GM19455 (cell line): Measurements from ENCODE around the gene ADORA3.
"Not testable (repeated sequence)": the region's sequence is repeated elsewhere in the genome, so short reads cannot be mapped to it uniquely, and the experiment has no call there.

Experiments
- ATAC-seq: cut with Tn5 transposase; IDR thresholded peaks from one replicate; pipeline ENCODE4 v1.9.1; 2021; ENCODE audit not compliant: unreplicated experiment

Gene ADORA3

DNA sequence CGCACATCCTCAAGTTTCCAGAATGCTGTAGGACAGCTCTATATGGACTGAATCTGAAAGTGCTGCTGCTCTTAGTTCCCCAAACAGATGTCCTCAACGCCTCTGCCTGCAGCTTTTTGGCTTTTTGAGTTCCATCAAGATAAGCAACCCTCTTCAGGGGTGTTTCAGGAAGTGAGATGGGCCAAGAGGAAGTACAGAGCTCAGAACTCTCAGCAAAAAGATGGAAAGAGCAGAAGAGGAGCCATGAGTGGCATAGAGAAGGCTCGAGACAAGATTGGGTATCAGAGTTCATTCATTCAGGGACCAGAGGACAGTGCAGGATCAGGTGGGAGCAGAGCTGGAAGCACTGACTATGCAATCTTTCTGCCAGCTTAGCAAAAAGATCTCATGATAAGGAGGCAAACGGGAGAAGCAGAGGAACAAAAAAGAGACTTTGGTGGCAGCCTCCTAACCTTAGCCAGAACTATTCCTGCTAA lies at the start of gene ADORA3, which contains the start of gene TMIGD3:
Gene ADORA3, minus strand, starts transcription at position 49 of the 476 bp plus-strand sequence. CDS start 279 bp downstream, outside the sequence.
Gene TMIGD3, minus strand, starts transcription at position 49 of the 476 bp plus-strand sequence. CDS start 279 bp downstream, outside the sequence.
- ATAC-seq: no peak

DNA sequence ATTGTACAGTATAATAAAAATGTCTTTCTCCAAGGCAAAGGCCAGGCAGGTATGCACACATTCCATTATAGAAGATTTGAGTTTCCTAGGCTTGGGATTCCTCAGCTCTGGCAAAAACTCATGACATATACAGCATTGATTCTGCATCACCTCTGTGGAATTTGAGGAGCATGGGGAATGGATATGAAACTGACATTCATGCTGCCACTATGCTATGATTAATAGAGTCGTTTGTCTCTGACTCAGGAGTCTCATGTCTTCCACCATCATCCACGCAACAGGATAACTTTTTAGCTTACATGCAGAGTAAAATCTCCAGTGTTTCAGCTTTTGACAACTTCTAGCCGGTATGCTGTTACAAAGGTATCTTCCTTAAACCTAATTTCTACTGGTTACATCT lies 49.8 kb upstream of the ADORA3 start:
- no peak for ATAC-seq

- no peak for ATAC-seq
These were observed 49.2 kb upstream of the ADORA3 start for GRCh38 chr1:111552587-111552986.

DNA sequence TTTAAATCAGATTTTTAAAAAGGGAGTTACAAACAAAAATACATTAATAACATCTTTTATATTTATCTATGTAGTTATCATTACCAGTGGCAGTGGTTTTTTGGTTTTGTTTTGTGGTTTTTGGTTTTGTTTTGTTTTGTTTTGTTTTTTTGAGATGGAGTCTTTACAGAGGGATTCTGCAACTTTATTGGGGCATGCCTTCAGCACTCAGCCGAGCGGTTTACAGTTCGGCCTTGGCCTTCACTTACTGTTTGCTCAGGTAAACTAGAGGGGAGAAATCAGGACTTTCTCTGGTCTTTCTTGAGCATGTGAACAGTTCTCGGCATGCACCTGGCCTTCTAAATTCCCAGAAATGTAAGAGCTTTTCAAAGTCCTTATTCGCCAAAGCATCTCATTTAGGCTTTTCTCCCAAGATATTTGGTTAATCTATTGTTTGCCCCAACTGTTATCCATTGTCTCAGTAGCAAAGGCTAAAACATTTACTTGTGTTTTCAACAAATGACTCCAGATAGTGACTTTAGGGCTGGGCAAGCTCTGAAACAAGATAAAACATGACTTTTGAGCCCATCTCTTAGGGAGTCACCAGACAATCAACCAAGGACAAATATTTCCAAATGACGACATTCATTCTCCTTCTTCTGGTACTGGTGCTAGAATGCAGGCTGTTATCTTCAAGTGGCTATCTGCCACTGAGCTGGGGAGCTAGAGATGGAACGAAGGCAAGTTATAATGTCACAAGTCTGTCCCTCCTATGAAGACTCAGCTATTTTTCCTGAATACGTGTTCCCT lies 48.4 kb upstream of the ADORA3 start:
- no peak for ATAC-seq

DNA sequence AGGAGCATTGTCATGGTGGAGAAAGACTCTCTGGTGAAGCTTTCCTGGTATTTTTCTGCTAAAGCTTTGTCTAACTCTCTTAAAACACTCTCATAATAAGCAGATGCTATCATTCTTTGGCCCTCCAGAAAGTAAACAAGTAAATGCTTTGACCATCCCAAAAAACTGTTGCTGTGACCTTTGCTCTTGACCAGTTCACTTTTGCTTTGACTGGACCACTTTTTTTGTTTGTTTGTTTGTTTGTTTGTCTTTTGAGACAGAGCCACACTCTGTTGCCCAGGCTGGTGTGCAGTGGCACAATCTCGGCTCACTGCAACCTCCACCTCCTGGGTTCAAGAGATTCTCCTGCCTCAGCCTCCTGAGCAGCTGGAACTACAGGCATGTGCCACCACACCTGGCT lies 44.4 kb upstream of the ADORA3 start:
- ATAC-seq: not testable (repeated sequence)

- no peak for ATAC-seq
These were observed 38.8 kb upstream of the ADORA3 start for GRCh38 chr1:111542187-111542586.

- no peak for ATAC-seq
These were observed 38.3 kb upstream of the ADORA3 start for GRCh38 chr1:111541721-111542120.

DNA sequence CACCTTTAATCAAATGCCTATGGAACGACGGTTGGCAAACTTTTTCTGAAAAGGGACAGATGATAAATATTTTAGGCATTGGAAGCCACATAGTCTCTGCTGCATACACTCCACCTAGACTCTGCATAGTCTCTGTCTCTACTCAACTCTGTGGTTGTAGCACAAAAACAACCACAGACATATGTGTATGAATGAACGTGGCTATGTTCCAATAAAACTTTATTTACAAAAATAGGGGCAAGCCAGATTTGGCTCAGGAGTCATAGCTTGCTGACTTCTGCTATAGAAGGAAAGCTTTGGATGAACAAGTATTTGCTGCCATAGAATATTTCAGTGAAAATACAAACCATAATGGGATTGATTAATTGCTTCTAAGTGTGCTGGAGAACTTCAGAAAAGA lies 37.5 kb upstream of the ADORA3 start:
- no peak for ATAC-seq

GRCh38 chr1:111538343-111539025 lies 35.1 kb upstream of the ADORA3 start:
- ATAC-seq: no peak

GRCh38 chr1:111535256-111536191 lies 32.1 kb upstream of the ADORA3 start:
- no peak for ATAC-seq

- no peak for ATAC-seq
These were observed 16.6 kb upstream of the ADORA3 start for GRCh38 chr1:111520053-111520452.

GRCh38 chr1:111517469-111518225 lies 14.2 kb upstream of the ADORA3 start:
- no peak for ATAC-seq

DNA sequence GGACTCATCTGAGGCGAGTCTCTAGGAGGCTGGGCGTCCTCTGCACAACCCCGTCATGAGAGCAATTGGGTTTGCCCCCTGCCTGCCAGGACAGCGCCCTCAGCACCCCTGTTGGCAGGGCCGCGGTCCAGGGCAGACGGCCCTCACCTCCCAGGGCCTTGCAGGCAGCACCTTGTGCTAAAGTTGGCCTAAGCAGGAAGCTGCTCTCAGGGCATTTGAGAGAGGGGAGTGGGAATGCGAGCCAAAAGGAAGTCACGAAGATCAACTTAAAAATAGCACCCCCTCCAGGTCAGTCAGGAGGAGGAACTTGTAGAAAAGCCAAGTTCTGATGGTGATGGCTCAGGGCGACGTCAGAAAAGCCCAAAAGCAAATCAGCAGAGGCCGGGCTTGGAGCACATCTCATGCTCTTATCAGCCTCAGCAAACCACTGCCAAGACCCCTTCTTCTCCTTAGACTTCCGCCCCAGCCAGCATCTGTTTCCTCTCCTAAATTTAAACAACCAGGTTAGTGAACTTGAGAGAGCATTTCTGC lies 12.6 kb upstream of the ADORA3 start:
- no peak for ATAC-seq

DNA sequence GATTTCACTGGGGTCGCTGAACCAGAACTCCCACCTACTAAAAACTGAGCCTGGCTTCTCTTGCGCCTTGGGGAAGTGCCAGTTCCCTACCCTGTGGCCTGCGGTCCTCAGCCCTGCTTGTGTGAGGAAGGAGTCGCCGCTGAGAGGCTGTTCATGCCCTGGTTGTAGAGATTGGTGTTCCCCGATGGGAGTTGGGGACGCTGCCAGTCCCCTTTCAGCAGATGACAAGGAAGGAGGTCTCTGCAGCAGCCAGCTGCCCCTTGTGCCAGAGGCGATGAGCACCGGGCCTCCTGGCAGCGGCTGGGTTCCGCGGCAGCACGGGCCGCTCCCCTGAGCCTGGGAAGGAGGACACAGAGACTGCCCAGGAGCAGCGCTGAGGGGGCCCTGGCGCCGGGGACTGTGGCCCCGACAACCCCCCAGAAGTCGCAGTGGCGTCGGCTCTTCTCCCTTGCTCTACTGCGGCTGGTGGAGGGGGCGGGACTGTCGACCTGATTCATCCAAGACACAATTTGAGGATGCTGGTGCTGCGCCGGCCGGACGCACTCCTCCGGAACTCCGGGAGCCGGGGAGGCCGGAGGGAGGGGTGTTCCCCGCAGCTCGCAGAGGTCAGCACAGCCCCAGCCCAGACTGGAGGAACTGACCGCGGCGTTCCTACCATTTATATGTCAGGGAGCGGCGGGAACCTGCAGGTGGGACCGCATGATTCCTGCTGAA lies 12.0 kb upstream of the ADORA3 start:
- no peak for ATAC-seq

- ATAC-seq: no peak
These were observed 10.1 kb upstream of the ADORA3 start for GRCh38 chr1:111513410-111514020.

- ATAC-seq: no peak
These were observed 9.5 kb upstream of the ADORA3 start for GRCh38 chr1:111512931-111513330.

GRCh38 chr1:111512132-111512889 lies 8.9 kb upstream of the ADORA3 start:
- no peak for ATAC-seq

DNA sequence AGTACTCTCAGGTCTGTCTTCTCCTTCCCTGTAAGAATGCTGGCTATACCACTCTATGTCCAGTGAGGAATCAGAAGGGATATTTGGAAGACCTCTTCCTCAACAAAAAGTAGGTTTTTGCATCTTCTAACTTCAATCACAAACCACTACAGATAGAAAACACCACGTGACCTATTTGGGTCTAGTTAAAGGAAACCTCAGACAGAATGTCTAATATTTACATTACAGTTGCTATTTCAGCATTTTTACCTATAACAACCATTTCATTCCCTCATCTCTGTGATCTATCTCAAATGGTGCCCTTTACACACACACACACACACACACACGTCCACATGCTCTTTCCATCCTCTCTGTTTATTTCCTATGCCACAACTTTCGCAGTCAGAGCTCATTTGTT lies 7.9 kb upstream of the ADORA3 start:
- no peak for ATAC-seq
